ENCODE results near the gene MPO.

MPO gene

DNA sequence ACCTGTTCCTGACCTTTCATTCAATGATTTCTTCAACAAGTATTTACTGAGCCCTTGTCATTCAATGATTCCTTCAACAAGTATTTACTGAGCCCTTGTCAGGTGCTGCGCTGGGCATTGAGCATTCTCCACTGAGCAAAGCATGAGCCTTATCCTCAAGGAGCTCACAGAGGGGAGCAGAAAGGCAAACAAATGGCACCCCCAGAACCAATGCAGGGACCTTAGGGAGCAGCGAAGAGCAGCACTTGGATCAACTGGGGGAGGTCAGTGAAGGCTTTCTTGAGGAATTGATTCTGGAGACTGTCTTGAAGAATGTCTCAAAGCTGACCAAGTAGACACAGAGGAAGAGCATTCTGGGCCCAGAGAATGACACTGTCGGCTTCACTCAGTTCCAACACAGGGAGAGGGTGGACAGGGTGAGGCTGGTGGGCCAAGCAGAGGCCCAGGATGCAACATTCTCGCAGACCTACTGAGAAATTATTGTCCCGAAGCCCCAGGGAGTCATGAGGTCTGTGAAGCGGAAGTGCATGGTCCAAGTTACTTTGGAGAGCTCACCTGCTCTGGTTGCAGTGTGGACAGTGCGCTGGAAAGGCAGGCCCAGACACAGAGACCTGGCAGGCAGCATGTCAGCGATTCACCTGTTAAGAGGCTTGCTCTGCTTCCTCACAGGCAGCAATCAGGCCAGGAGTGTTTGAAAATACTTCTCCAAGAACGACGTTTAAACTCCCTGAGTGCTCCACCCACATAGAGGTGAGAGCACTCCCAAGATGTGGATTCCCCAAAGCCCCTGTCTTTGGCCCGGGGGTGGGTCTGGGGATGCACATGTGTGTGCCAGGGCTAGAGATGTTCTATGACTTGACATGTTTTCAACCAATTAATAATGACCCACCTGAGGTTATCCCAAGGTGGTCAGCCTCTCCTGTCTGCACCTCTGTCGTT, 3.2 kb upstream of the MPO start:
- no peak for TF ChIP-seq POLR2A (IDR thresholded peaks at IDR 0.05; ENCODE audit: low read depth, low read length)
- no peak for TF ChIP-seq TAF1 (IDR thresholded peaks at IDR 0.05; ENCODE audit: borderline replicate concordance, low read depth, low read length)
- no peak for TF ChIP-seq POLR2AphosphoS5 (IDR thresholded peaks at IDR 0.05; ENCODE audit: low read depth, low read length)
- no peak for FAIRE-seq
- DNase-seq (ENCODE audit: insufficient read length): no peak

GRCh38 chr17:58282442-58282841, 1.7 kb upstream of the MPO start:
- no peak for DNase-seq (ENCODE audit: insufficient read length)
- FAIRE-seq: no peak
- TF ChIP-seq POLR2A (IDR thresholded peaks at IDR 0.05; ENCODE audit: low read depth, low read length) (no peak), TAF1 (IDR thresholded peaks at IDR 0.05; ENCODE audit: borderline replicate concordance, low read depth, low read length) (no peak), POLR2AphosphoS5 (IDR thresholded peaks at IDR 0.05; ENCODE audit: low read depth, low read length) (no peak)

GRCh38 chr17:58281511-58282011, 826 bp upstream of the MPO start:
- FAIRE-seq: no peak
- no peak for TF ChIP-seq POLR2AphosphoS5 (IDR thresholded peaks at IDR 0.05; ENCODE audit: low read depth, low read length)
- no peak for TF ChIP-seq POLR2A (IDR thresholded peaks at IDR 0.05; ENCODE audit: low read depth, low read length)
- TF ChIP-seq TAF1 (IDR thresholded peaks at IDR 0.05; ENCODE audit: borderline replicate concordance, low read depth, low read length): no peak
- DNase-seq (ENCODE audit: insufficient read length): no peak

- DNase-seq (ENCODE audit: insufficient read length) (no peak), FAIRE-seq (no peak)
- no peak for TF ChIP-seq POLR2A (IDR thresholded peaks at IDR 0.05; ENCODE audit: low read depth, low read length)
- no peak for TF ChIP-seq POLR2AphosphoS5 (IDR thresholded peaks at IDR 0.05; ENCODE audit: low read depth, low read length)
- no peak for TF ChIP-seq TAF1 (IDR thresholded peaks at IDR 0.05; ENCODE audit: borderline replicate concordance, low read depth, low read length)
Observed at GRCh38 chr17:58279736-58280479, 827 bp downstream of the MPO start.

DNA sequence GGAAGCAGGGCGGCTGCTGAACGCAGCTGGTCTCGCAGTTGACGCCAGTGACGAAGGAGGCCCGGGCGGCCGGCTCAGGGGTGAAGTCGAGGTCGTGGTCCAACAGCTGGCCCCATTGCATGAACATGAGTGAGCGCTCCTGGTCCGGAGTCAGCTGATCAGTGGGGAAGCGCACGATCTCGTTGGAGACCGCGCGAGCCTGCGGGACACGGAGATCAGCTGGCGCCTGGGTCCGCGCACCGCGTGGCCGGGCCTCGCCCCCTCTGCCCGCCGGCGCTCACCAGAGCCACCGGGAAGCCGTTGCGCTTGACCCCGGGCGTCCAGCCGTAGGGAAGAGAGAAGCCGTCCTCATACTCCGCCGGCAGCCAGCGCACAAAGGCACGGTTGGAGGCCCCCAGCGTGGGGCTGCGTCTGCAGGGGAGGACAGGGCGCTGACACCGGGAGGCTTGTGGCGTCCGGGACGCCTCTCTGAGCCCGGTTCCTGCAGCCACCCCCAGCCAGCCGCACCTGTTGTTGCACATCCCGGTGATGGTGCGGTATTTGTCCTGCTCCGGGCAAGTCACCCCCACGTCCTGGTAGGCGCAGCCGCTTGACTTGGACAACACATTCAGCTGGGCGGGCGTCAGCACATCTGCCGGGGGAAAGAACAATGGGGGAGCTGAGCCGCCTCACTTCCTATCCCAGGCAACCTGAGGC, 1.6 kb downstream of the MPO start:
- TF ChIP-seq POLR2A (IDR thresholded peaks at IDR 0.05; ENCODE audit: low read depth, low read length) (no peak), TAF1 (IDR thresholded peaks at IDR 0.05; ENCODE audit: borderline replicate concordance, low read depth, low read length) (no peak)
- FAIRE-seq (no peak), DNase-seq (ENCODE audit: insufficient read length) (no peak)

- no peak for TF ChIP-seq TAF1 (IDR thresholded peaks at IDR 0.05; ENCODE audit: borderline replicate concordance, low read depth, low read length)
- TF ChIP-seq POLR2AphosphoS5 (IDR thresholded peaks at IDR 0.05; ENCODE audit: low read depth, low read length): no peak
- no peak for TF ChIP-seq POLR2A (IDR thresholded peaks at IDR 0.05; ENCODE audit: low read depth, low read length)
- DNase-seq (ENCODE audit: insufficient read length) (no peak), FAIRE-seq (no peak)
Observed at GRCh38 chr17:58278661-58279015, 2.1 kb downstream of the MPO start.

DNA sequence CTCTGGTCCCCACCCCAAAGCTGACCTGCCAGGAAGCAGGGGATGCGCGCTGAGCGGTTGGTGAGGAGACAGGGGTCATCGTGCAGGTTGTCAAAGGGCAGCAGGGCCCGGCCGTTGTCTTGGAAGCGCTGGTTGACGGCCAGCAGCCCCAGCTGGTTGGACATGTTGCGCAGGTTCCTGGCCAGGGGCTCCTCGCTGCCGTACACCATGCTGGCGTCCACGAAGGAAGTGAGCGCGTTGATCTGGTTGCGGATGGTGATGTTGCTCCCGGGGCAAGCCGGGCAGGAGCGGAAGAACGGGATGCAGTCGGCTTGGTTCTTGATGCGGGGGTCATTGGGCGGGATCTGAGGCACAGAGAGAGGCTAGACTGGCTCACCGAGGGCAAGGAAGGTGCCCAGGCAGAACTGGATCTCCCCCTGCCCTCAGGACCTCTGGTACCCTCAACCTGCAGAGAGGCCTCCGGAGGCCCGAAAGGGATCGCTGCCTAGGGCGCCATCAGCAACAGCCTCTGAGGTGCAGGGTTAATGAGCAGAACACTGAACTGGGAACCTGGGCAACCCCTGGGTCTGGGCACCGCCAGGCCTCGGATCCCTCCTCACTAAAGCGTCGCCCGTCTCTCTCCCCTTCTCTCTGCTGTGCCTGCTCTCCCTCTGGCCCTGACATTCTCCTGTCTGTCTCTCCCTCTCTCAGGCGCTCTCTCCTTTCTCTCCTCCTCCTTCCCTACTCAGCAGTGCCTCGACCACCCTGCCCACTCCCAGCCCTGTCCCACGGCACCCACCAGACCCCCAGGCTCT, 2.7 kb downstream of the MPO start:
- no peak for DNase-seq (ENCODE audit: insufficient read length)
- FAIRE-seq: no peak
- TF ChIP-seq POLR2AphosphoS5 (IDR thresholded peaks at IDR 0.05; ENCODE audit: low read depth, low read length) (no peak), POLR2A (IDR thresholded peaks at IDR 0.05; ENCODE audit: low read depth, low read length) (no peak), TAF1 (IDR thresholded peaks at IDR 0.05; ENCODE audit: borderline replicate concordance, low read depth, low read length) (no peak)

DNA sequence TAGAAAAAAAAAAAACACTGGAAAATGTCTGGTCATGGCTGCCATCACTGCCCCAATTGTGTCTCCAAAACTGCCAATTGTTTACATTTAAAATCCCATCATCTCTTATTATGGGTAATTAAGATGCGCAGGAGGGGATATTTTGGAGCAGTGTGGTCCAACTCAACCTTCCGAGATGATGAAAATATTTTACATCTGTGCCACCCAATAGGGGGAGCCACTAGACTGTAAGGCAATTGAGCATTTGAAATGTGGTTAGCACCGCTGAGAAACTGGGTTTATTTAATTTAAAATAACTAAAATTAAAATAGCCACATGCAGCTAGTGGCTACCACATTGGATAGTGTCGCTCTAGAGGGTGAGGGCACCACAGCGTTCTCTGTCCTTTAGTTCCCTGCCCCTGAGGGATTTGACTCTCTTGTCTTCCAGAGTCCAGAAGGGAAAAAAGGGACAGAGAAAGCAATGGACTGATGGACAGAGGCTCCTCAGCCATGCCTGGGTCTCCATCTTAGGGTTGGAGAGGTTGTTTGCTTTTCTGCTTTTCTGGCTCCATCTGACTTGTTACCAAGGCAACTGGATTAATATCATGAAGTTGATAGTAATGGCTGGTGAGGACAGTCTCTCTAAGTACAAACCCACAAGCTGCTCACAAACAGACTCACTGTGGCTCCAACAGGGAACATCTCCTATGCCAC, 3.5 kb downstream of the MPO start:
- no peak for FAIRE-seq

DNA sequence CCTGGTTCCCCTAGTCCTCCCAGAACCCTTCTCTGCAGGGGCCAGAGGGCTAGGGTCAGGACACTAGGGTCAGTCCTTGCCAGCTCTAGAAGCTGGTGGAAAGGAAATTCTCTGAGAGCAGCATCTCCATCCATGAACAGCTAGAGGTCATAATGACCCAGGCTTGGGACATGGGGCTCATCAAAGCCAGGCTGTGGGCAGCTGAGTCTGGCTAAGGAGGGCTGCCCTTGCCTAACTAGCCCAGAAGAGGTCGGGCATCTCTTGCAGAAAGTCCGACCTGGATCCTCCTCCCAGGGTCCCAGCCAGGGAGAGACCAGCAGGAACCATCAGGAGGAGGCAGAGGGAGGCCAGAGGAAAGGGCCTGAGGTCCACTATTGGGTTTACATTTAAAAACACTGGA, 4.3 kb downstream of the MPO start:
- TF ChIP-seq POLR2AphosphoS5 (IDR thresholded peaks at IDR 0.05; ENCODE audit: low read depth, low read length) (no peak), POLR2A (IDR thresholded peaks at IDR 0.05; ENCODE audit: low read depth, low read length) (no peak), TAF1 (IDR thresholded peaks at IDR 0.05; ENCODE audit: borderline replicate concordance, low read depth, low read length) (no peak)
- DNase-seq (ENCODE audit: insufficient read length) (no peak), FAIRE-seq (no peak)

More for the DNA sequence above, 3.5 kb downstream of the MPO start:
- DNase-seq (ENCODE audit: insufficient read length): no peak
- no peak for TF ChIP-seq POLR2AphosphoS5 (IDR thresholded peaks at IDR 0.05; ENCODE audit: low read depth, low read length)
- no peak for TF ChIP-seq POLR2A (IDR thresholded peaks at IDR 0.05; ENCODE audit: low read depth, low read length)
- TF ChIP-seq TAF1 (IDR thresholded peaks at IDR 0.05; ENCODE audit: borderline replicate concordance, low read depth, low read length): no peak

GRCh38 chr17:58275417-58275816, 5.3 kb downstream of the MPO start:
- no peak for TF ChIP-seq TAF1 (IDR thresholded peaks at IDR 0.05; ENCODE audit: borderline replicate concordance, low read depth, low read length)
- no peak for TF ChIP-seq POLR2A (IDR thresholded peaks at IDR 0.05; ENCODE audit: low read depth, low read length)
- TF ChIP-seq POLR2AphosphoS5 (IDR thresholded peaks at IDR 0.05; ENCODE audit: low read depth, low read length): no peak
- no peak for FAIRE-seq
- DNase-seq (ENCODE audit: insufficient read length): no peak

Measured in GM12892 (cell line).